Measurements from ENCODE around the gene ANKRD39. TPM values are rescaled to one million over a fixed set of nuclear protein-coding genes. Genes with fewer than 3 reads are reported as not detected.

Gene ANKRD39
- total RNA-seq, 1 donor from 2014 or later = 14.9 TPM

- Mint-ChIP-seq H3K27ac (ENCODE audit: unreplicated experiment) (no peak overlapping the region), H3K4me1 (ENCODE audit: unreplicated experiment) (peaks cover 20% of the 10 kb centered on the region), H3K36me3 (ENCODE audit: low read depth, unreplicated experiment) (no peaks in the 10 kb centered on the region), H3K4me3 (ENCODE audit: unreplicated experiment) (peak overlapping the region; percentile 86), H3K27me3 (ENCODE audit: unreplicated experiment) (peaks cover 10% of the 10 kb centered on the region), H3K9me3 (ENCODE audit: unreplicated experiment) (no peaks in the 10 kb centered on the region)
- no peak for TF ChIP-seq CTCF (IDR thresholded peaks at IDR 0.05; ENCODE audit: unreplicated experiment)
- DNase-seq (ENCODE audit: low spot score) = no peak
These were observed 40.7 kb downstream of the ANKRD39 start for GRCh38 chr2:96816836-96817702.

- peak; percentile 58 for TF ChIP-seq CTCF (IDR thresholded peaks at IDR 0.05; ENCODE audit: unreplicated experiment)
- no peaks in the 10 kb centered on the region for H3K36me3 Mint-ChIP-seq (ENCODE audit: low read depth, unreplicated experiment)
- H3K9me3 Mint-ChIP-seq (ENCODE audit: unreplicated experiment) = no peaks in the 10 kb centered on the region
- H3K27me3 Mint-ChIP-seq (ENCODE audit: unreplicated experiment) = peaks cover 10% of the 10 kb centered on the region
- no peak within 1 kb of the TSS for H3K27ac Mint-ChIP-seq (ENCODE audit: unreplicated experiment)
- H3K4me1 Mint-ChIP-seq (ENCODE audit: unreplicated experiment) = peaks cover 20% of the 10 kb centered on the region
- peak within 1 kb of the TSS; percentile 90 for H3K4me3 Mint-ChIP-seq (ENCODE audit: unreplicated experiment)
- peak; percentile 99 for DNase-seq (ENCODE audit: low spot score)
These were observed 41.5 kb downstream of the ANKRD39 start, which contains the start of gene CNNM3 for GRCh38 chr2:96816127-96816835. Gene CNNM3, plus strand, starts transcription at chr2:96816268. Its CDS starts 10 bp downstream, at chr2:96816278.

GRCh38 chr2:96815326-96816126, 42.3 kb downstream of the ANKRD39 start:
- no peak for DNase-seq (ENCODE audit: low spot score)
- H3K4me3 Mint-ChIP-seq (ENCODE audit: unreplicated experiment) = peak overlapping the region; percentile 90
- no peak for TF ChIP-seq CTCF (IDR thresholded peaks at IDR 0.05; ENCODE audit: unreplicated experiment)
- H3K9me3 Mint-ChIP-seq (ENCODE audit: unreplicated experiment) = no peaks in the 10 kb centered on the region
- peaks cover 20% of the 10 kb centered on the region for H3K4me1 Mint-ChIP-seq (ENCODE audit: unreplicated experiment)
- H3K27me3 Mint-ChIP-seq (ENCODE audit: unreplicated experiment) = peaks cover 10% of the 10 kb centered on the region
- no peaks in the 10 kb centered on the region for H3K36me3 Mint-ChIP-seq (ENCODE audit: low read depth, unreplicated experiment)
- no peak overlapping the region for H3K27ac Mint-ChIP-seq (ENCODE audit: unreplicated experiment)

GRCh38 chr2:96813656-96814055, 44.2 kb downstream of the ANKRD39 start:
- Mint-ChIP-seq H3K27me3 (ENCODE audit: unreplicated experiment) (peaks cover 4% of the 10 kb centered on the region), H3K27ac (ENCODE audit: unreplicated experiment) (no peak overlapping the region), H3K9me3 (ENCODE audit: unreplicated experiment) (no peaks in the 10 kb centered on the region), H3K4me3 (ENCODE audit: unreplicated experiment) (no peak overlapping the region), H3K4me1 (ENCODE audit: unreplicated experiment) (peaks cover 12% of the 10 kb centered on the region), H3K36me3 (ENCODE audit: low read depth, unreplicated experiment) (no peaks in the 10 kb centered on the region)
- no peak for DNase-seq (ENCODE audit: low spot score)
- no peak for TF ChIP-seq CTCF (IDR thresholded peaks at IDR 0.05; ENCODE audit: unreplicated experiment)

Measured in endothelial cell (in vitro differentiated cells).